Measurements from ENCODE around the gene CLHC1.
"Not testable (repeated sequence)": the region's sequence is repeated elsewhere in the genome, so short reads cannot be mapped to it uniquely, and the experiment has no call there.

CLHC1 gene

GRCh38 chr2:55235724-55236538 is 3.8 kb upstream of the CLHC1 start:
- DNase-seq: no peak
- intact Hi-C loops (cut with DNase I): loop anchor here (10.0 kb wide), 1 partner anchor 191 kb away; no protein-coding TSS in a partner anchor

GRCh38 chr2:55233658-55233940 is 1.5 kb upstream of the CLHC1 start:
- DNase-seq: peak in 1 of 10 donors; percentile 63
- intact Hi-C loops (cut with DNase I): loop anchor here (5.0 to 10.0 kb wide), 3 partner anchors 34 to 189 kb away; partner anchors contain the start of genes CCDC88A and MTIF2

DNA sequence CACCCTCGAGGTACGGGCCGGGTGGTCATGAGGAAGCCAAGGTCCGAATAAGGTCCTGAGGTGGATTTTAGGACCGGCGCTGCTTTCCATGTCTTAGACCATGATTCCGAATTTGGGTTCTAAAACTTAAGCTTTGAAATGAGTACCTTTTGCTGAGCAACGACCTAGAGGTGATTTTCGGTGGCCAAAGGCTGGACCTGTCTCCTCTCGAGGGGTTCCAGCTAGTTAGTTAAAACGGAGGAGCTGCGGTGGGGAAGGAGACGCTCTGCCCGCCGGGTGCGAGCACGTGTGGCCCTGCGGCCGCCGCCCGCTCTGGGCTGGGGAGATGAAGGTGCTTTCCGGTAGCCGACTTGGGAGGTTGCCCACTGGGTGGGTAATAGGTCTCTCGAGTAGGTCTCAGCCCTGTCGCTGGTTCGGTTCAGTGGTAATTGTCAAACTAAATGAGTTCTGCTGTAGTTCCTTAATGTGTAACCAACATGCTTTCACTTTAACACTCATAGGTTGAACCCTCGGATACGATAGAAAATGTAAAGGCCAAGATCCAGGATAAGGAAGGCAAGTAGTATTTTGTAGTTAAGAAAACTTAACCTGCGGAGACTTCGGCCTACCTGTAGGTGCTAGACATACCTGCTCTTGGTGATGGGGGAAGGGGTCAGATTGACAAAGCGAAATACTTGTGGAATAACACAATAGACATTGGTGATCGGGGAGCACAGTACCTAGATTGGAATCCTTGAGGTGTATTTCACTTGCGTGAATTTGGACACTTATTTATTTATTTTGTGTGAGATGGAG is 967 bp upstream of the CLHC1 start:
- peak in 2 of 10 donors; percentile 65 to 80 for DNase-seq
- intact Hi-C loops (cut with DNase I): loop anchor here (5.0 to 10.0 kb wide), 3 partner anchors 34 to 188 kb away; partner anchors contain the start of genes CCDC88A and MTIF2

DNA sequence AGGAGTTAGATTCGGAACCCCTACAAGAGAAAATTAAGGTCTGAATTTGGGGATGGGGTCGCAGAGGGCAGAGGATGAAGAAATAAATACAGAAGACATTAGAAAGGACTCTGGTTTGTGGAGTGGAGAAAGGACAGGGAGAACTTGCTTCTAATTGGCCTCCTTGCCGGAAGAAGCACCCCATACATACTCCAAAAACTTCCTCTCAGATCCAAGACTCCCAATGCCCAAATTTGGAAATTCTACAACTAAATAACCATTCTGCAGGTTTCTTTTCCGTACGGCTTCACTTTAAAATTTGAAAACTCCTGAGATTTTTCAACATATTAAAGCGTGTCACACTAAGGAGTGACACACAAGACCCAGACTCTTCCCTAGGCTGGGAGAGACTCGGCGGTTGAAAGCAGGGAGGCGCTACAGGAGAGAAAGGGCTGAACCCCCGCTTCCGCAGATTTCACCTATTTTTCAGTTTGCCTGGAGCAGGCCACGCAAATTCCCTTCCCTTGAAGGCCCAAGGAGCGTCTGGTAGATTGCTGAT is 478 bp downstream of the CLHC1 start:
- DNase-seq: no peak
- intact Hi-C loops (cut with DNase I): loop anchor here (5.0 to 10.0 kb wide), 3 partner anchors 36 to 187 kb away; partner anchors contain the start of genes CCDC88A and MTIF2

GRCh38 chr2:55230551-55230950 is 1.5 kb downstream of the CLHC1 start:
- DNase-seq: no peak
- intact Hi-C loops (cut with DNase I): loop anchor here (5.0 to 10.0 kb wide), 3 partner anchors 37 to 187 kb away; partner anchors contain the start of genes CCDC88A and MTIF2

DNA sequence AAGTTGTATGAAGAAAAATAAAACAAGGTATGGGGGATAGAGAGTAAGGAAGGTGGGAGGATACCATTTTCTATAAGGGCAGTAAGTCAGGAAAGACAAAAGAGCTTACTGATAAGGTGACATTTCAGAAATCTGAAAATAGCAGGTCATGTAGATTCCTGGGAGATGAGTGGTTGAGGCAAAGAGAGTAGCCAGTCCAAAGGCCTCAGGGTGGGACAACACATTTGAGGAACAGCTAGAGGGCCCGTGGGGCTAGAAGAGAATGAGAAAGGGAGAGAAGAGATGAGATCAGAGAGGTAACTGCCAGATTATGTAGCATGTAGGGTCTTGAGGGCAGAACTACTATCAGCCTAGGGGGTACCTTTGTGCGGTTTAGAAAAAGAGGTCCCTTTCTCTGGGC is 2.9 kb downstream of the CLHC1 start:
- intact Hi-C loops (cut with DNase I): no loop called here
- DNase-seq: no peak

- intact Hi-C loops (cut with DNase I): no loop called here
- DNase-seq: no peak
Measured at GRCh38 chr2:55228226-55228563, 3.9 kb downstream of the CLHC1 start.

DNA sequence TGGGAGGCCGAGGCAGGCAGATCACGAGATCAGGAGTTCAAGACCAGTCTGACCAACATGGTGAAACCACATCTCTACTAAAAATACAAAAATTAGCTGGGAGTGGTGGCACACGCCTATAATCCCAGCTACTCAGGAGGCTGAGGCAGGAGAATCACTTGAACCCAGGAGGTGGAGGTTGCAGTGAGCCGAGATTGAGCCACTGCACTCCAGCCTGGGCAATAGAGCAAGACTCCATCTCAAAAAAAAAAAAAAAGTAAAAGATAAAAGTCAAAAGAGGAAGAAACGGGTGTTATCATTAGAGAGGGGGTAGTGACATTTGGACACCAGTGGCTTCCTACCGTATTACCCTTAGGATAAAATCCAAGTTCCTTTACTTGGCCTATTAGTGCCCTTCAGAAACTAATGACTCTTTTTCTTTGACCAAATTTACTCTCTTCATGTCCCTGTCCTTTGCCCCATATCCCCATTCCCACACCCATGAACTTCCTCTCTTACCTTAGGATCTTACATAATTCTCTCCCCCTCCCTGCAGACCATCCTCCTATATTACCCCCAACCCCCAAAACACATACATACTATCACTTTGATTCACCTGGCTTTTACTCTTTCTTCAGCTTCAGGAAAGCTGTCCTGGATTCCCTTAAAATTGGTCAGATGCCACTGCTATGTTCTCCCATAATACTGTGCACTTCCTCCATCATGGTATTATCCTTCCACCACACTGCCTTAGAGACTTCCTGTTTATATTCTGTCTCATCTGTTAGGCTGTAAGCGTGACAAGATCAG is 4.5 kb downstream of the CLHC1 start:
- intact Hi-C loops (cut with DNase I); DNase-seq: not testable (repeated sequence)

DNA sequence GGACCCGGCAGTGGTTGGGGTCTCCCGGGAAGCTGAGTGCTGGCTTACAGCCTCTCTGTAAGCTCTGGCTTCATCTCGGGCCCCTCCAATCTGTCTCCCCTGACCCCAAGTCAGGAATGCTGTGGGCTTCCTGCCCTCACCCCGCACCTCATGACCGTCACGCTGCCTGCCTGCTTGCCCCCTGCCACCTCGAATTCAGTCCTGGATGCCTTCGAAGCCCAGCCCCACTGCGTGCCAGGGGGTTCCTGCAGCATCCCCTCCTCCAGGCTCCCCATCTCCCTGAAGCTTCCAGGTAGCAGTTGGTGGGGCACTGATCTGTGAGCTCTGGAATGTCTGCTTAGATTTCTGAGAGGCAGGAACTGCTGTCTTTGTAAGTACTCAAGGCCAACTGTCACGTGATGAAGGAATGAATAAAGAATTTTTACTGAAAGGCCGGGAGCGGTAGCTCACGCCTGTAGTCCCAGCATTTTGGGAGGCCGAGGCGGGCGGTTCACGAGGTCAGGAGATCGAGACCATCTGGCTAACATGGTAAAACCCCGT is 6.5 kb downstream of the CLHC1 start:
- intact Hi-C loops (cut with DNase I): no loop called here
- peak in 1 of 10 donors; percentile 46 for DNase-seq

DNA sequence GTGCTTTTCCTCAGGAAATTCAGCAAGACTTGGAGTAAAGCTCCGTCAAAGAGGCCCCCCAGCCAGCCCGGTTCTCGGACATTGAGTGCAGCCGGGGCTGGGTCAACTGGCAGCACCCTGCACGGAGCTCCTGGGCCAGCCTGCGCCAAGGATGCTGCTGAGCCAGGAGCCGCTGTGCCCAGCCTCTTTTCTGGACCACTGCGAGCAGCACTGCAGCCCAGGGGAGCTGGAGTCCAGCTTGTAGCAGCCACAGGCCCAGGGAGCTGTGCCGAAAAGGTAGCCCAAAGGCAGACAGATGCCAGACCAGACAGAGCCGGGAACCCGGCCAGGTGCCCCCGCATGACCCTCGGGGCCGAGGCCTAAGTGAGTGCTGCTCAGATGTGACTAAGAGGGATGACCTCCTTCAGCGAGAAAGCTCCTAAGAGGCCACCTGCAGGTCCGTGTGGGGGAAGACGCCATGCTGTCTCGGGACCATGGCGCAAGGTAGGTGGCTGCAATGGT is 7.3 kb downstream of the CLHC1 start:
- intact Hi-C loops (cut with DNase I): no loop called here
- peak in 3 of 10 donors; percentile 6 to 79 (median 70) for DNase-seq

GRCh38 chr2:55223958-55224760 is 7.9 kb downstream of the CLHC1 start:
- intact Hi-C loops (cut with DNase I): no loop called here
- DNase-seq: peak in 1 of 10 donors; percentile 80

GRCh38 chr2:55213822-55214221 is 18.3 kb downstream of the CLHC1 start:
- DNase-seq: no peak
- intact Hi-C loops (cut with DNase I): no loop called here

- intact Hi-C loops (cut with DNase I): no loop called here
- DNase-seq: no peak
Measured at GRCh38 chr2:55204950-55205349, 27.1 kb downstream of the CLHC1 start.

GRCh38 chr2:55204536-55204935 is 27.6 kb downstream of the CLHC1 start:
- intact Hi-C loops (cut with DNase I): no loop called here
- no peak for DNase-seq

DNA sequence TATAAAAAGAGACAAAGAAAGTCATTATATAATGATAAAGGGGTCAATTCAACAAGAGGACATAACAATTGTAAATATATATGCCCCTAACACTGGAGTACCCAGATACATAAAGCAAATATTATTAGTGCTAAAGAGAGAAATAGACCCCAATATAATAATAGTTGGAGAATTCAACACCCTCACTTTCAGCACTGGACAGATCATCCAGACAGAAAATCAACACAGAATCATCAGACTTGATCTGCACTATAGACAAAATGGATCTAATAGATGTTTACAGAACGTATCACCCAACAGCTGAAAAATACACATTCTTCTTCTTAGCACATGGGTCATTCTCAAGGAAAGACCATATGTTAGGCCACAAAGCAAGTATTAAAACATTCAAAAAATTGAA is 31.7 kb downstream of the CLHC1 start:
- intact Hi-C loops (cut with DNase I): no loop called here
- no peak for DNase-seq

- no peak for DNase-seq
- intact Hi-C loops (cut with DNase I): no loop called here
Measured at GRCh38 chr2:55196526-55196925, 35.6 kb downstream of the CLHC1 start.

- intact Hi-C loops (cut with DNase I); DNase-seq: not testable (repeated sequence)
Measured at GRCh38 chr2:55191888-55192287, 40.2 kb downstream of the CLHC1 start.

DNA sequence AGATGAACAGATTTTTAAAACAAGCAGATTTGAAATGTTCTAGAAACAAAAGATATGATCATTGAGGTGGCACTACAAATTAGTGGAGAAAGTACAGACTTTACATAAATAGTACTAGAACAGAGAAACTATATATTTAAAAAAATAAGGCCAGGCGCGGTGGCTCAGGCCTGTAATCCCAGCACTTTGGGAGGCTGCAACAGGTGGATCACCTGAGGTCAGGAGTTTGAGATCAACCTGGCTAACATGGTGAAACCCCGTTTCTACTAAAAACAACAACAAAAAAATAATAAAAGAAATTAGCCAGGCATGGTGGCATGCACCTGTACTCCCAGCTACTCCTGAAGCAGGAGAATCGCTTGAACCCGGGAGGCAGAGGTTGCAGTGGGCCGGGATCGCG is 45.3 kb downstream of the CLHC1 start:
- intact Hi-C loops (cut with DNase I); DNase-seq: not testable (repeated sequence)

DNA sequence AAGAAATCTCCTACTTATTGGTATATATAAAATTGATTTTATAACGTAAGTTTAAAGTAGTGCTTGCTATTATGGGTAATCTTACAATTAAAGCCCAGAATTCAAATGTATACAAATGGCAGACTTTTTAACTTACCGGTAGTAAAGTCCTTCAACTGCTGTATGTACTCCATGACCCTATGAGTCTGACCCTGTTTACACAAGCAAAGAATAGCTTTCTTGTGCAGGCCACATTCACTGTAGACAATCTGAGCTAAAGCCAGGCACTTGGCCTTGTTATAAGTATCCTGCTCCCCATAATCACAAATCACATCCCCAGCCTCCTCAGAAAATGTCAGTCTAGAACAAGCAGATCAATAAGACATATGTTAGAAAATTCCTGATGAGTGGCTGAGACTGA is 51.7 kb downstream of the CLHC1 start:
- intact Hi-C loops (cut with DNase I): no loop called here
- DNase-seq: no peak
